Activated naive CD8-positive, alpha-beta T cell treated with anti-CD3 and anti-CD28 coated beads, Interleukin-2, amount 10 ng/mL, durations not matched to agents 7 days and 5 days (primary cell): Measurements from ENCODE around the gene ERAL1. TPM values are rescaled to one million over a fixed set of nuclear protein-coding genes. Genes with fewer than 3 reads are reported as not detected.
A peak's percentile ranks its signal among the peaks of the same experiment; 100 is the strongest.
"Not testable (repeated sequence)": the region's sequence is repeated elsewhere in the genome, so short reads cannot be mapped to it uniquely, and the experiment has no call there.

Source experiments
- ATAC-seq: fragments of 150-1000 bp; cut with Tn5 transposase; one replicate; pipeline ENCODE4 v1.10.0; 2021; ENCODE audit warnings: low read depth, moderate library complexity
- POLR2A ChIA-PET: fragments of 350-600 bp; sonication (Branson Sonifier 250); formaldehyde crosslinking; loops from one replicate; lab custom pipeline; 2021; ENCODE audit warnings: antibody characterized with exemption; lab: Charles Lee
- DNase-seq: peaks from one replicate; pipeline ENCODE4 v3.0.0; 2021
- H3K27ac Mint-ChIP-seq: one replicate; pipeline ENCODE4 v1.8.0; 2022; ENCODE audit warnings: mild to moderate bottlenecking, mixed read lengths
- H3K27me3 Mint-ChIP-seq: one replicate; pipeline ENCODE4 v1.8.0; 2022; ENCODE audit warnings: mild to moderate bottlenecking, moderate library complexity, mixed read lengths
- H3K36me3 Mint-ChIP-seq: one replicate; pipeline ENCODE4 v1.8.0; 2021; ENCODE audit warnings: mild to moderate bottlenecking, mixed read lengths
- H3K4me1 Mint-ChIP-seq: one replicate; pipeline ENCODE4 v1.8.0; 2021; ENCODE audit warnings: mixed read lengths
- H3K4me3 Mint-ChIP-seq: one replicate; pipeline ENCODE4 v1.8.0; 2022; ENCODE audit warnings: mild to moderate bottlenecking, moderate library complexity, mixed read lengths
- H3K9me3 Mint-ChIP-seq: one replicate; pipeline ENCODE4 v1.8.0; 2021; ENCODE audit warnings: mixed read lengths
- total RNA-seq, 2 experiments: library from RNA; stranded (reverse); gene quantifications; one replicate each; pipeline ENCODE4 v1.2.3, GENCODE V29; 2021

The ERAL1 gene
- total RNA-seq, 2 experiments from 2014 or later = 34.3 to 37.6 TPM

DNA sequence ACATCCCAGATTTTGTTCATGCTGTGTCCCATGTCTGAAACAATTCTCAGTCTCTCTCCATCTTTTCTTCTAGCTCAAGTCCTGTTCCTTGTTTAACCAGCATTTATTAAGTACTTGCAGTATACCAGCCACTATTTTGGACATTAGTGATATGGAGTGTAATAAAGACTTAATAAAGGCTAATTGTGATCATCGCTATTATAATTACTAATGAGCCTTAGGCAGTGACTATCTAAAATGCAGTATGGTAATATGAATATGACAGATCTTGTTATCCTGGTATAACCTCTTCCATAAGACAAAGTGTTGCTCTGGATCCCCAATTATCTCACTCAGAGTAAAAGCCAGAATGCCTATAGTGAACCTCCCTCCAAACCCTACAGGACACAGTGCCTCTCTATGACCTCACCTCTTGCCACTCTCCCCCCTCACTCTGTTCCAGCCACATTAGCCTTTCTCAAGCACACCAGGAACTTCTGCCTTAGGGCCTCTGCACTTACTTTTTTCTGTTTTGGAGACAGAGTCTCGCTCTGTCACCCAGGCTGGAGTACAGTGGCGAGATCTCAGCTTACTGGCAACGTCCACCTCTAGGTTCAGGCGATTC, 44.5 kb downstream of the ERAL1 start:
- Mint-ChIP-seq H3K4me1 (peaks cover 53% of the 10 kb centered on the region), H3K4me3 (no peak overlapping the region), H3K9me3 (no peaks in the 10 kb centered on the region), H3K36me3 (peaks cover 23% of the 10 kb centered on the region), H3K27me3 (no peaks in the 10 kb centered on the region), H3K27ac (peak overlapping the region; percentile 77)
- DNase-seq (peak; percentile 3), ATAC-seq (no peak)
- POLR2A ChIA-PET = interaction anchor here (0.8 to 3.8 kb wide), 5 partner anchors 28 to 57 kb away, joined by 3 to 16 read pairs (median 5); partner anchors contain the start of genes ERAL1 and FAM222B

DNA sequence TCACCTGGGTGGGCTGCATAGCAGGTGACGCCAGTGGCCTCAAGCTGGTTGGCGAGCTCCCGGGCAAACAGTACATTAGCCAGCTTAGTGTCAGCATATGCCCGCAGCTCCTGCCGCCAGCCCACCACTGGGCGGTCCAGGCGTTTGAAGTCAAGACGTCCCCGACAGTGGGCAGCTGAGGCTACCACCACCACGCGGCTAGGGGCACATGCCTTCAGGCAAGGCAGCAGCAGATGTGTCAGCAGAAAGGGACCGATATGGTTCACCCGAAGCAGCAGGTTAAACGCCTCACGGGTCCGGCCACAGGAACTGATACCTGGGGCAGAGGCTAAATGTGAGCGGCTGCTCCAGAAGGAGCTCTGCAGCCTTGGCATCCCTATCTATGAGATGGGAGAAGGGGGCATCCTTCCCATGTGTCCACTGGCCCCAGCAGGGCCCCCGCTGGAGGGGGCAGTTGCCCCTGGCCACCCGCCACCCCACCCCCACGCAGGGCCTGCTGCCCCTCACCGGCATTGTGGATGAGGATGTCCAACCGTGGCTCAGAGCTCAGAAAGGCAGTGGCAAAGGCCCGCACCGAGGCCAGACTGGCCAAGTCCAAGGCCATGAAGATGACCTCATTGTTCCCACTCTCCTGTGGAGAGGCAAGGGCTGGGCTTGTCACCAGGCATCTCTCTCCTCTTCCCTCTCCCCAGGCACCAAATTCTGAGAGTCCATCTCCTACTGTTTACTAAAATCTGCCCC, 46.3 kb downstream of the ERAL1 start:
- DNase-seq = peak; percentile 28
- peaks cover 44% of the 10 kb centered on the region for H3K4me1 Mint-ChIP-seq

GRCh38 chr17:28901866-28902818, 47.3 kb downstream of the ERAL1 start:
- DNase-seq = no peak
- H3K9me3 Mint-ChIP-seq = no peaks in the 10 kb centered on the region
- no peaks in the 10 kb centered on the region for H3K27me3 Mint-ChIP-seq
- POLR2A ChIA-PET = interaction anchor here (1.4 to 3.1 kb wide), 8 partner anchors 9 to 175 kb away, joined by 4 to 21 read pairs (median 10); partner anchors contain the start of genes FAM222B, PHF12 and TLCD1
- H3K4me1 Mint-ChIP-seq = peaks cover 42% of the 10 kb centered on the region
- ATAC-seq = peak; percentile 35
- H3K27ac Mint-ChIP-seq = peak overlapping the region; percentile 88
- peaks cover 30% of the 10 kb centered on the region for H3K36me3 Mint-ChIP-seq
- peak overlapping the region; percentile 90 for H3K4me3 Mint-ChIP-seq

More for the DNA sequence above, 46.3 kb downstream of the ERAL1 start:
- H3K36me3 Mint-ChIP-seq = peaks cover 23% of the 10 kb centered on the region
- no peaks in the 10 kb centered on the region for H3K27me3 Mint-ChIP-seq
- H3K9me3 Mint-ChIP-seq = no peaks in the 10 kb centered on the region
- H3K4me3 Mint-ChIP-seq = peak overlapping the region; percentile 90
- peak overlapping the region; percentile 88 for H3K27ac Mint-ChIP-seq
- ATAC-seq = no peak
- POLR2A ChIA-PET = interaction anchor here (1.0 to 3.1 kb wide), 9 partner anchors 8 to 174 kb away, joined by 3 to 21 read pairs (median 10); partner anchors contain the start of genes FAM222B, PHF12 and TLCD1

DNA sequence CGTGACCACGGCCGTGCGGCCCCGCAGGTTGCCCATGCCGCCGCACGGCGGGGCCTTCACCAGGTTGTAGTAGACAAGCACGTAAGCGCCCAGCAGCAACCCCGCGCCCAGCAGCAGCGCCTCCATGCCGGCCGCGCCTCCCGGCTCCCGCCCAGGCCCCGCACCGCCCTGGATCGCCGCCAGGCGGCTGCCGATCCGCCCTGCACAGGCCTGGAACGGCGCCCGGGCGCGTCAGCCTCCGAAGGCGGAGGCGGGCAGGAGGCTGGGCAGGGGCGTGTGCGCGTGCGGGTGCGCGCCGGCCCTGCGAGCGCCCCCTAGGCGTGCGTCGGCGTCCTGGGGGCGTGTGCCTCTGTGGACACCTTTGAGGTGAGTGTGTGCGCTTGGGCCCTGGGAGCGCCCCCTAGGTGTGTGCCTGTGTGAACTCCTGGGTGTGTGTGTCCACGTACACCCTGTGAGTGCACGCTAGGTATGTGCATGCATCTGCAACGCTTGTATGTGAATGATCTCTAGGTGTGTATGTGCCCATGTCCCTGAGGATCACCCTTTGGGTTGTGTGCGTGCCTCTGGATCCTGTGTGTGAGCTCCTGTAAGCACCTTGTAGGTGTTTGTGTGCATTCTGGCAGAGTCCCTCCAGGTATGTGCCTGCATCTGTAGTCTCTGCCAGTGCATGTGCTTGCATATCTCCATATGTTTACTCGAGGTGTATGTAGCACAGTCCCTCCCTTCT, 48.2 kb downstream of the ERAL1 start, which contains the start of gene DHRS13:
Gene DHRS13, minus strand, starts transcription at position 261 of the 727 bp plus-strand sequence. Its CDS starts 135 bp downstream, at position 126.
- Mint-ChIP-seq H3K4me3 (peak within 1 kb of the TSS; percentile 90), H3K27me3 (no peaks in the 10 kb centered on the region), H3K36me3 (peaks cover 28% of the 10 kb centered on the region), H3K4me1 (peaks cover 38% of the 10 kb centered on the region), H3K27ac (peak within 1 kb of the TSS; percentile 88), H3K9me3 (no peaks in the 10 kb centered on the region)
- ATAC-seq (peak; percentile 95), DNase-seq (peak; percentile 99)
- POLR2A ChIA-PET = interaction anchor here (0.5 to 3.1 kb wide), 9 partner anchors 10 to 192 kb away, joined by 3 to 21 read pairs (median 10); partner anchors contain the start of genes FAM222B, PHF12, PROCA1 and TLCD1

- H3K27me3 Mint-ChIP-seq, H3K9me3 Mint-ChIP-seq, DNase-seq, ATAC-seq: not testable (repeated sequence)
- Mint-ChIP-seq H3K4me1 (peaks cover 35% of the 10 kb centered on the region), H3K4me3 (peak overlapping the region; percentile 90), H3K27ac (peak overlapping the region; percentile 48), H3K36me3 (peaks cover 27% of the 10 kb centered on the region)
- POLR2A ChIA-PET = interaction anchor here (0.5 to 3.1 kb wide), 7 partner anchors 10 to 192 kb away, joined by 3 to 21 read pairs (median 10); partner anchors contain the start of genes FAM222B, PROCA1 and TLCD1
Observed at GRCh38 chr17:28903546-28903841, 48.7 kb downstream of the ERAL1 start.

- ATAC-seq = no peak
- H3K4me3 Mint-ChIP-seq = no peak overlapping the region
- no peaks in the 10 kb centered on the region for H3K27me3 Mint-ChIP-seq
Observed at GRCh38 chr17:28904800-28905199, 50.0 kb downstream of the ERAL1 start.

DNA sequence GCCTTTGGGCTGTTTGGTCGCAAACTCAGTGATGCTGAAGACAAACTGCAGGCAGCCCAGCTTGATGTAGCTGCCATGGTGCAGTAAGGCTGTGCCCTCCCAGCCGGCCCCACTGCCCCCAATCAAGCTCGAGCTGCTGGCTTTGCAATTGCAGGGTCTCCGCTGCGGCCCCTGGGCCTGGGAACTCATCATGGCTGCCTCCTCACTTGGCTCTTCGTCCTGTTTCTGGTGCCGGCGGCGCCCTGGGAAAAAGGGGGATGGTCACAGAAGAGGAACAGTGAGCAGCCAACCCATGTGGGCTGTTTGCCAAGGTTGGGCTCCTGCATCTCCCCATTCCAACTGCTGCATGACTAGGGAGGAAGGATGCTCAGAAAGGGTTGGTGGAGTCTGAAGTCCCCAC, 51.5 kb downstream of the ERAL1 start:
- ATAC-seq (no peak), DNase-seq (no peak)
- Mint-ChIP-seq H3K27ac (no peak overlapping the region), H3K4me1 (peaks cover 20% of the 10 kb centered on the region), H3K9me3 (no peaks in the 10 kb centered on the region), H3K27me3 (no peaks in the 10 kb centered on the region), H3K36me3 (peaks cover 21% of the 10 kb centered on the region), H3K4me3 (no peak overlapping the region)
- POLR2A ChIA-PET = interaction anchor here (0.6 kb wide), 1 partner anchor 35 kb away, joined by 5 read pairs; no protein-coding TSS in a partner anchor

More at GRCh38 chr17:28904800-28905199, 50.0 kb downstream of the ERAL1 start:
- DNase-seq = no peak
- no peaks in the 10 kb centered on the region for H3K9me3 Mint-ChIP-seq
- no peak overlapping the region for H3K27ac Mint-ChIP-seq
- peaks cover 26% of the 10 kb centered on the region for H3K4me1 Mint-ChIP-seq
- POLR2A ChIA-PET = interaction anchor here (1.5 kb wide), 1 partner anchor 11 kb away, joined by 3 read pairs; no protein-coding TSS in a partner anchor
- peaks cover 23% of the 10 kb centered on the region for H3K36me3 Mint-ChIP-seq

- ATAC-seq = no peak
- Mint-ChIP-seq H3K36me3 (peaks cover 21% of the 10 kb centered on the region), H3K27me3 (no peaks in the 10 kb centered on the region), H3K4me1 (peaks cover 16% of the 10 kb centered on the region), H3K9me3 (no peaks in the 10 kb centered on the region), H3K4me3 (no peak overlapping the region), H3K27ac (peak overlapping the region; percentile 63)
- DNase-seq = no peak
- POLR2A ChIA-PET = interaction anchor here (0.6 to 1.2 kb wide), 3 partner anchors 16 to 45 kb away, joined by 3 to 5 read pairs (median 4); partner anchors contain the start of gene PHF12
Observed at GRCh38 chr17:28906706-28907438, 52.1 kb downstream of the ERAL1 start.

DNA sequence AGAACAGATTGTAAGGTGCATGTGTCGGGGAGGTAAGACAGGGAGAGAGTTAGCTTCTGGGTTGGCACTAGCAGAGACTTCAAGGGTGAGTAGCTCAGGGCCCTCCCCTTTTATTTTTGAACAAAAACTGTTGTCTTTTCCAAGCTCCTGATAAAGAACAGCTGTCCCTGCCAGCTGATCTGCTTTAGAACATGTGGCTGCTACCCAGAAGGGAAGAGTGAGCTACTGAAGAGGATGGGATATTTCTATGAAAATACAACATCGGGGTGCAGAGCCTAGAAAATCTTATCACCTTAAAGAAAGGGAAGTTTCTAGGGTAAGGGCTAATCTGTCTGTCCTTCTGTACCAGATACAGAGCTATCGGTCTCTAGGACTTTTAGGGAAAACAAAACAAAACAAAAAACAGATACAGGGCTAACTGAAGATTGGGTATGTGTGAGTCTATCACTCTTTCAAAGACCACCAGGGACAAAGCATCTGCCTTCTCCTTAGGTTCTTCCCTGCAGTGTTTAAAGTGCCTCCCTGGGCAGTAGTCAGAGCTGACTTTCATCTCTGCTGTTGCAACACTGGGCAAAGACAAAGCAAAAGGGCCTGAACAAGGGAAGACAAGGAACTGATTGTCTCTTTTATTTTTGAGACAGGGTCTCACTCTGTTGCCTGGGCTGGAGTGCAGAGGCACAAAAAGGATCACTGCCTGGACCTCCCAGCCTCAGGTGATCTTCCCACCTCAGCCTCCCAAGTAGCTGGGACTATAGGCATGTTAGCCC, 53.1 kb downstream of the ERAL1 start:
- POLR2A ChIA-PET = interaction anchor here (0.6 to 1.6 kb wide), 3 partner anchors 15 to 44 kb away, joined by 3 to 6 read pairs (median 4); partner anchors contain the start of gene PHF12
- ATAC-seq (no peak), DNase-seq (no peak)
- H3K4me3 Mint-ChIP-seq = no peak overlapping the region
- peaks cover 21% of the 10 kb centered on the region for H3K36me3 Mint-ChIP-seq
- no peaks in the 10 kb centered on the region for H3K27me3 Mint-ChIP-seq
- peaks cover 12% of the 10 kb centered on the region for H3K4me1 Mint-ChIP-seq
- H3K9me3 Mint-ChIP-seq = no peaks in the 10 kb centered on the region
- H3K27ac Mint-ChIP-seq = no peak overlapping the region

DNA sequence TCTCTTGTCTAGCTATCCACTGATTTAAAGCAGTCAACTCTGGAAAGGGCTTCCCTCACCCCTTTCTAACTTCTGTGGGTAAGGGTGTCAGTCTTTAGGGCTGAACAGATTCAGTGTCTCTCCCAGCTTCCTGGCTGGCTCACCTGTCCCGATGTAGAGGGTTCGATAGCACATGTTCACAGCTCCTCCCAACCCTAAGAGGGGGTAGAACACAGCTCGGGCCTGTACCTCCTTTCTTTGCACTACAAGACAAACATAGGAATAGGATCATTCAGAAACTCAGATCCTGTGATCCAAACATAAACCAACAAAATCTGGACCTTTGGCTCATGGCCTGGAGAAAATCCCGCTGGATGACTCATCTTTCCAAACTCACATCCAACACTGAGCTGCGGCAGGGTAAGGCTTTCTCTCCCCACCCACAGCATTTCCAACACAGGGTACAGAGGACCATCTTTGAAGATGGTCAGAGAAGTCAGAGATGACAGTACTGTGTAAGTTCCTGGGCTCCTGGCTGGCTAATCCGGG, 53.9 kb downstream of the ERAL1 start:
- ATAC-seq (no peak), DNase-seq (no peak)
- POLR2A ChIA-PET = interaction anchor here (0.5 to 1.6 kb wide), 2 partner anchors 15 to 61 kb away, joined by 4 to 6 read pairs; no protein-coding TSS in a partner anchor
- H3K4me3 Mint-ChIP-seq = no peak overlapping the region
- peaks cover 5% of the 10 kb centered on the region for H3K4me1 Mint-ChIP-seq
- peaks cover 25% of the 10 kb centered on the region for H3K36me3 Mint-ChIP-seq
- no peak overlapping the region for H3K27ac Mint-ChIP-seq
- no peaks in the 10 kb centered on the region for H3K9me3 Mint-ChIP-seq
- H3K27me3 Mint-ChIP-seq = no peaks in the 10 kb centered on the region

GRCh38 chr17:28910534-28910933, 55.7 kb downstream of the ERAL1 start:
- DNase-seq (no peak), ATAC-seq (no peak)
- no peak overlapping the region for H3K4me3 Mint-ChIP-seq
- H3K36me3 Mint-ChIP-seq = peaks cover 38% of the 10 kb centered on the region
- H3K4me1 Mint-ChIP-seq = no peaks in the 10 kb centered on the region
- H3K27me3 Mint-ChIP-seq = no peaks in the 10 kb centered on the region
- H3K9me3 Mint-ChIP-seq = no peaks in the 10 kb centered on the region
- no peak overlapping the region for H3K27ac Mint-ChIP-seq
- POLR2A ChIA-PET = no interaction called here
